Transverse colon (tissue), 4 donors: ENCODE data around the gene SPG7. TPM values are rescaled to one million over a fixed set of nuclear protein-coding genes. Genes with fewer than 3 reads are reported as not detected.

Experiments
- DNase-seq: peaks from one replicate; pipeline ENCODE4 v3.0.0-alpha.2; 2019
- H3K27ac ChIP-seq, 4 donors: fragments of 200-600 bp; sonication (generic); 2 replicates each; pipeline ENCODE4 v1.5.1; 2016 to 2018; ENCODE audit warnings: inconsistent platforms in 4 of 4
- H3K27me3 ChIP-seq: fragments of 200-600 bp; sonication (generic); 2 replicates; pipeline ENCODE4 v1.5.1; 2017; ENCODE audit warnings: inconsistent platforms
- H3K36me3 ChIP-seq, 4 donors: fragments of 200-600 bp; sonication (generic); 2 replicates each; pipeline ENCODE4 v1.5.1; 2017 to 2019; ENCODE audit warnings: inconsistent platforms in 4 of 4
- H3K4me1 ChIP-seq, 4 donors: fragments of 200-600 bp; sonication (generic); 2 replicates each; pipeline ENCODE4 v1.5.1; 2017 to 2020; ENCODE audit warnings: inconsistent platforms in 4 of 4
- H3K4me3 ChIP-seq, 4 donors: fragments of 200-600 bp; sonication (generic); 1 replicate in 1 of 4; 2 replicates in 3 of 4; pipeline versions ENCODE4 v1.5.1 to v1.6.1; 2017 to 2019; ENCODE audit warnings: inconsistent platforms in 4 of 4
- H3K9me3 ChIP-seq, 2 donors: fragments of 200-600 bp; sonication (generic); 2 replicates each; pipeline ENCODE4 v1.5.1; 2017 to 2019; ENCODE audit warnings: inconsistent platforms in 2 of 2
- CTCF ChIP-seq, 5 experiments: fragments of 200-600 bp in 3 of 5; fragments of 450-650 bp in 2 of 5; sonication (generic) in 3 of 5; IDR thresholded peaks; 1 replicate in 2 of 5; 2 replicates in 3 of 5; pipeline ENCODE4 v1.5.1; 2016 to 2017; ENCODE audit warnings: antibody characterized with exemption in 5 of 5, inconsistent platforms in 3 of 5, mild to moderate bottlenecking in 2 of 5, moderate library complexity in 1 of 5
- EP300 ChIP-seq: sonication (generic); formaldehyde crosslinking; IDR thresholded peaks from one replicate; pipeline ENCODE4 v1.6.1; 2017; ENCODE audit warnings: antibody characterized with exemption, low read depth
- POLR2A ChIP-seq: fragments of 450-650 bp; IDR thresholded peaks from one replicate; pipeline ENCODE4 v1.6.1; 2016; ENCODE audit warnings: antibody characterized with exemption, mild to moderate bottlenecking, moderate library complexity
- POLR2AphosphoS5 ChIP-seq, 3 donors: sonication (generic); formaldehyde crosslinking; IDR thresholded peaks; one replicate each; pipeline ENCODE4 v1.6.1; 2016; ENCODE audit warnings: antibody characterized with exemption in 3 of 3
- WGBS, 2 donors: methylation state at CpG; one replicate each; pipeline ENCODE4 v1.1.5; 2018; ENCODE audit warnings: low coverage in 1 of 2; 5-methylcytosine and 5-hydroxymethylcytosine counted together
- in situ Hi-C, 4 donors: fragments of 200-750 bp; cut with MboI; loops; one replicate each; pipeline versions ENCODE4 v1.15.0 to v1.15.1; 2017; ENCODE audit warnings: low sequenced_read_pairs in 3 of 4, low pct_ligation_motif_present in 1 of 4, low pct_unique_long_range_greater_than_20kb in 1 of 4
- intact Hi-C: fragments of 100-400 bp; cut with DNase I; formaldehyde crosslinking; loops from one replicate; pipeline ENCODE4 v1.15.1; 2023; ENCODE audit warnings: low total_unique reads
- total RNA-seq, 4 donors: library from RNA; depleted of rRNA; stranded (reverse); fragments of >200 nt; gene quantifications; one replicate each; pipeline ENCODE4 v1.1.0, GENCODE V29; 2016

The SPG7 gene
- total RNA-seq, 4 donors from 2014 or later = 168 to 408 (median 285) TPM

- H3K36me3 ChIP-seq = peaks cover 0 to 43% (median 18%) of the 10 kb centered on the region in 4 donors
- peaks cover 0 to 20% (median 12%) of the 10 kb centered on the region in 4 donors for H3K4me1 ChIP-seq
- no peaks in the 10 kb centered on the region for H3K27me3 ChIP-seq
- intact Hi-C loops (no loop called here), in situ Hi-C loops (no loop called here)
- DNase-seq = no peak
- no peak overlapping the region for H3K4me3 ChIP-seq
- no peaks in the 10 kb centered on the region for H3K9me3 ChIP-seq
- H3K27ac ChIP-seq = no peak overlapping the region
- 85 to 89% methylated on average over 8 to 10 of the region's 10 CpGs for WGBS, 2 donors
- TF ChIP-seq EP300 (no peak), POLR2AphosphoS5 (IDR thresholded peaks at IDR 0.05) (no peak), CTCF (IDR thresholded peaks at IDR 0.05) (no peak), POLR2A (no peak)
These were observed 41.0 kb downstream of the SPG7 start for GRCh38 chr16:89549007-89549700.

GRCh38 chr16:89550421-89551007, 42.3 kb downstream of the SPG7 start:
- TF ChIP-seq POLR2AphosphoS5 (IDR thresholded peaks at IDR 0.05) (no peak), EP300 (no peak), CTCF (IDR thresholded peaks at IDR 0.05) (no peak), POLR2A (no peak)
- in situ Hi-C loops = no loop called here
- H3K9me3 ChIP-seq = no peaks in the 10 kb centered on the region

GRCh38 chr16:89552329-89552728, 44.1 kb downstream of the SPG7 start:
- no peak for DNase-seq
- Histone ChIP-seq H3K36me3 (peaks cover 0 to 41% (median 17%) of the 10 kb centered on the region in 4 donors), H3K4me1 (no peaks in the 10 kb centered on the region), H3K4me3 (no peak overlapping the region), H3K9me3 (no peaks in the 10 kb centered on the region), H3K27ac (no peak overlapping the region), H3K27me3 (no peaks in the 10 kb centered on the region)
- in situ Hi-C loops (no loop called here), intact Hi-C loops (no loop called here)
- WGBS, 2 donors = 94 to 97% methylated on average over 14 to 22 of the region's 22 CpGs
- no peak for TF ChIP-seq POLR2A
- no peak for TF ChIP-seq POLR2AphosphoS5 (IDR thresholded peaks at IDR 0.05)
- no peak for TF ChIP-seq EP300
- no peak for TF ChIP-seq CTCF (IDR thresholded peaks at IDR 0.05)

More at GRCh38 chr16:89550421-89551007, 42.3 kb downstream of the SPG7 start:
- 93% methylated on average over 22 of the region's 22 CpGs; no CpG with 5 or more reads in 1 of the 2 donors for whole genome bisulfite sequencing, 2 donors
- H3K4me3 ChIP-seq = no peak overlapping the region
- no peak overlapping the region for H3K27ac ChIP-seq
- intact Hi-C loops = no loop called here
- H3K27me3 ChIP-seq = no peaks in the 10 kb centered on the region
- peaks cover 0 to 49% (median 21%) of the 10 kb centered on the region in 4 donors for H3K36me3 ChIP-seq
- no peak for DNase-seq
- H3K4me1 ChIP-seq = peaks cover 0 to 8% (median 5%) of the 10 kb centered on the region in 4 donors

GRCh38 chr16:89552913-89553312, 44.7 kb downstream of the SPG7 start:
- H3K4me1 ChIP-seq = peaks cover 0 to 4% (median 0%) of the 10 kb centered on the region in 4 donors
- H3K27me3 ChIP-seq = no peaks in the 10 kb centered on the region
- no peak for TF ChIP-seq CTCF (IDR thresholded peaks at IDR 0.05)
- TF ChIP-seq EP300 = no peak
- no peak for TF ChIP-seq POLR2A
- no peak for TF ChIP-seq POLR2AphosphoS5 (IDR thresholded peaks at IDR 0.05)
- no peak overlapping the region for H3K4me3 ChIP-seq
- peaks cover 0 to 36% (median 16%) of the 10 kb centered on the region in 4 donors for H3K36me3 ChIP-seq
- in situ Hi-C loops (no loop called here), intact Hi-C loops (no loop called here)
- WGBS, 2 donors = 88 to 100% methylated on average over 1 to 13 of the region's 13 CpGs
- H3K9me3 ChIP-seq = no peaks in the 10 kb centered on the region
- no peak for DNase-seq
- H3K27ac ChIP-seq = no peak overlapping the region
